Raji (cell line): Measurements from ENCODE around the gene USP6NL.

Source experiments
- POLR2A ChIP-seq: IDR thresholded peaks from 2 replicates; pipeline ENCODE4 v1.6.1; 2011; ENCODE audit warnings: low read depth, low read length, control low read depth; ENCODE audit not compliant: insufficient read depth

The USP6NL gene

GRCh38 chr10:11581213-11581612 lies 30.2 kb downstream of the USP6NL start:
- no peak for TF ChIP-seq POLR2A

- no peak for TF ChIP-seq POLR2A
Measured at GRCh38 chr10:11579885-11580284, 31.6 kb downstream of the USP6NL start.

DNA sequence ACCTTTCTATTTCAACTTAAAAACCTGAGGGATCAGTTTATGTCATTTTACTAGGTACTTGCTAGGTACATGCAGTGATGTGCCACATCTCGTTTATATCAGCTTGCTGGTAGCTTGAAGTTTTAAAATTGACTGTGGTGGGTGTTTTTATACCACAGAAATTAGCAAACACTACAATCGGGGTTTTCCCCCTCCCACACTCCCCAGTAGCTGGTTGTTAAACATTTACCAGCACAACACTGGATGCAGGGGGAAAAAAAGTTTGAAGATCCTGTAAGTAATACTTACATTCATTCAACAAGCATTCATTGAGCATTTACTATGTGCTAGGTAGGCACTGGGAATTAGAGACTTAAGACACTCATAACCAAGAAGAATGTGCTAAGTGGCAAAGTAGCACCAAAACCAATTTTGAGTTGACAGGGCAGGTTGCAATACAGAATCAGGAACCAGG lies 32.6 kb downstream of the USP6NL start:
- TF ChIP-seq POLR2A: no peak

DNA sequence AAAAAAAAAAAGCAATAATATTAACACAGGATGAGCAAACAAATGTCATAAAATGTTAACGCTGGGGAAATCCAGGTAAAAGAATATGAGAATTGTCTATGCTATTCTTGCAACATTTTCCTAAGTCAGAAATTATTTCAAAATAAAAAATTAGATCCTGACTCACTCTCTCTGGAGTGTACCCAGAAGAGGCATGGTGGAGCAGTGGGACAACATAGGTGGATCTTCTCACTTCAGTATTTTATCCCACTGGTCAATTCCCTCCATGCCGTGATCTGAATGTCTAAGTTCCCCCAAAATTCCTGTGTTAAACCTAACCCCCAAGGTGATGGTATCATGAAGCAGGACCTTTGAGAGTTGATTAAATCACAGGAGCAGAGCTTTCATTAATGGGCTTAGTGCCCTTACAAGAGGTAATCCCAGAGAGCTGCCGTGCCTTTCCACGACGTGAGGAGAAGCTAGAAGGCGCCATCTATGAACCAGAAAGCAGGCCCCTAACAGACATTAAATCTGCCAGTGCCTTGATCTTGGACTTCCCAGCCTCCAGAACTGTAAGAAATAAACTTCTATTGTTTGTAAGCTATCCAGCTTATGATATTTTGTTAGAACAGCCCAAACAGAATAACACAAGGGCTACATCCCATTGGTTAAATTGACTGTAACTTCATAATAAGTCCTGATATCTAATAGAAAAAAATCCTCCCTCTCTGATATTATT lies 35.2 kb downstream of the USP6NL start:
- no peak for TF ChIP-seq POLR2A

- TF ChIP-seq POLR2A: no peak
Measured at GRCh38 chr10:11573497-11573896, 38.0 kb downstream of the USP6NL start.

- no peak for TF ChIP-seq POLR2A
Measured at GRCh38 chr10:11570751-11571150, 40.7 kb downstream of the USP6NL start.

DNA sequence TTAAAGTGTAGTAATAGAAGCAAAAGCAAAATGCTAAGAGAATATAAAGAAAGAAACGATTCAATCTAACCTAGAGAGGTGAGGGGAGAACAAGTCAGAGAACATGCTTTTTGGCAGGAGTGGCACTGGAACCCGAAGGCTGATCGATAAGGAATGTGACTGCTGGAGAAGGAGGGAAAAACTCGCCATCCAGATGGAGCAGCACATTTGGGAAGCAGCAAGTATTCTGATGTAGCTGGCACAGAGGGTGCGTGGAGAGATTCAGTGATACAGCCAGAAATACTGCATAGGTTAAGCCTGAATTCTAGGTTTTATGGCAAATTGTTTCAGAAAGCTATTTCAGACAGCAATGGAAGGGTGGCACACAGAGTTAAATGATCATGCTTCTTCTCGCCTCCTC lies 42.0 kb downstream of the USP6NL start:
- no peak for TF ChIP-seq POLR2A

GRCh38 chr10:11568578-11568977 lies 42.9 kb downstream of the USP6NL start:
- no peak for TF ChIP-seq POLR2A

DNA sequence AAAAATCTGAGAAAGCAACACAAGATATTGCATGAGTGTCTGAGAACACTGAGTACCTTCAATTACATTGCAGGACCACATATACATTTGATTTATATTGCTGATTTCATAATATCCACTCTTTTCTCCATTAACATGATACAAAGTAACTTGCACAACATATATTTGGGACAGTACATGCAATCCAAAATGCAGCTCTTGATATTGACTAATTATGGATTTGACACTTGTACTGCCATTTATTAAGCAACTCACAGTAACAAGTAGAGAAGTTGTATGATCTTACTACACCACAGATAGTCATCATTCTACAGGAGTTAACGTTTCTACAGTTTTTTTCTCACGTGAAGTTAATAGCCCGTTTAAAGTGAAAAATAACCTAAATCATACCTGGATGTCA lies 46.7 kb downstream of the USP6NL start:
- TF ChIP-seq POLR2A: no peak

DNA sequence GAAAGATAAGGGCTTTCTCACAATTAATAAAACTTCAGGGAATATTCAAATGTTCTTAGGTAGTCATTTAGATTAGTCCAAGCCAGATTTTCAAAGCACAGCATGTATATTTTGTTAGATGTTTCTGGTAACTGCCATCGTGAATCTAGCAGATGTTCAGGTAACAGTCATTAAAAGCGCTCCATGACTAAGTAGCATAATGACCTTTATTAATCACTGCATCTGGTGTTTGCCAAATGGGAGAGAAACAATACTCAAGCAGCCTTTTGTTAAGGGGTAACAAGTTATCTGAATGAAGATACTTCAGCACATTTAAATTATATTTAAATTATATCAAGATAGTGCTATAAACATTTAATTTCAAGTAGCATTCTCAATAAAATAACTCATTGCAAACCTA lies 47.5 kb downstream of the USP6NL start:
- no peak for TF ChIP-seq POLR2A

GRCh38 chr10:11562888-11563287 lies 48.6 kb downstream of the USP6NL start:
- TF ChIP-seq POLR2A: no peak

- no peak for TF ChIP-seq POLR2A
Measured at GRCh38 chr10:11560076-11560709, 51.3 kb downstream of the USP6NL start.

GRCh38 chr10:11557967-11558366 lies 53.5 kb downstream of the USP6NL start:
- TF ChIP-seq POLR2A: no peak

- TF ChIP-seq POLR2A: no peak
Measured at GRCh38 chr10:11557513-11557912, 53.9 kb downstream of the USP6NL start.

- no peak for TF ChIP-seq POLR2A
Measured at GRCh38 chr10:11555556-11555955, 55.9 kb downstream of the USP6NL start.

GRCh38 chr10:11553773-11554381 lies 57.6 kb downstream of the USP6NL start:
- TF ChIP-seq POLR2A: 0 out of 2 replicates have a peak, but pooled peaks have one; percentile 22
